ENCODE data around the gene SLC6A5. TPM values are rescaled to one million over a fixed set of nuclear protein-coding genes. Genes with fewer than 3 reads are reported as not detected.
"Not testable (repeated sequence)": the region's sequence is repeated elsewhere in the genome, so short reads cannot be mapped to it uniquely, and the experiment has no call there.

Gene SLC6A5
- total RNA-seq, 1 donor from 2014 or later: not detected

- Histone ChIP-seq H3K4me3 (no peak overlapping the region), H3K27me3 (no peaks in the 10 kb centered on the region), H3K27ac (no peak overlapping the region), H3K9me3 (no peaks in the 10 kb centered on the region), H3K4me1 (no peaks in the 10 kb centered on the region), H3K36me3 (no peaks in the 10 kb centered on the region)
- TF ChIP-seq CTCF (IDR thresholded peaks at IDR 0.05): no peak
- no peak for TF ChIP-seq POLR2AphosphoS5 (IDR thresholded peaks at IDR 0.05; ENCODE audit: insufficient read depth in 1 of 2, low read depth in 1 of 2)
- no peak for TF ChIP-seq POLR2A (IDR thresholded peaks at IDR 0.05)
- DNase-seq (ENCODE audit: extremely low spot score in 2 of 2): no peak
- intact Hi-C loops (cut with DNase I): no loop called here
Observed at GRCh38 chr11:20566591-20567434, 32.6 kb upstream of the SLC6A5 start.

GRCh38 chr11:20579725-20580124, 19.7 kb upstream of the SLC6A5 start:
- H3K9me3 ChIP-seq; intact Hi-C loops (cut with DNase I); H3K27me3 ChIP-seq: not testable (repeated sequence)

GRCh38 chr11:20583201-20583600, 16.2 kb upstream of the SLC6A5 start:
- no peak overlapping the region for H3K4me3 ChIP-seq
- H3K4me1 ChIP-seq: no peaks in the 10 kb centered on the region
- DNase-seq (ENCODE audit: extremely low spot score in 2 of 2): no peak
- H3K36me3 ChIP-seq: no peaks in the 10 kb centered on the region
- intact Hi-C loops (cut with DNase I): no loop called here
- TF ChIP-seq CTCF (IDR thresholded peaks at IDR 0.05) (no peak), POLR2A (IDR thresholded peaks at IDR 0.05) (no peak), POLR2AphosphoS5 (IDR thresholded peaks at IDR 0.05; ENCODE audit: insufficient read depth in 1 of 2, low read depth in 1 of 2) (no peak)
- H3K9me3 ChIP-seq: no peaks in the 10 kb centered on the region
- no peaks in the 10 kb centered on the region for H3K27me3 ChIP-seq
- no peak overlapping the region for H3K27ac ChIP-seq

More at GRCh38 chr11:20579725-20580124, 19.7 kb upstream of the SLC6A5 start:
- not testable (repeated sequence) for H3K4me1 ChIP-seq; H3K4me3 ChIP-seq; DNase-seq (ENCODE audit: extremely low spot score in 2 of 2); H3K27ac ChIP-seq; H3K36me3 ChIP-seq

GRCh38 chr11:20584093-20584774, 15.2 kb upstream of the SLC6A5 start:
- H3K4me3 ChIP-seq: no peak overlapping the region
- DNase-seq (ENCODE audit: extremely low spot score in 2 of 2): no peak
- H3K27ac ChIP-seq: no peak overlapping the region
- intact Hi-C loops (cut with DNase I): no loop called here
- H3K4me1 ChIP-seq: no peaks in the 10 kb centered on the region
- H3K9me3 ChIP-seq: no peaks in the 10 kb centered on the region
- TF ChIP-seq CTCF (IDR thresholded peaks at IDR 0.05) (no peak), POLR2A (IDR thresholded peaks at IDR 0.05) (no peak), POLR2AphosphoS5 (IDR thresholded peaks at IDR 0.05; ENCODE audit: insufficient read depth in 1 of 2, low read depth in 1 of 2) (no peak)
- H3K27me3 ChIP-seq: no peaks in the 10 kb centered on the region
- H3K36me3 ChIP-seq: no peaks in the 10 kb centered on the region

GRCh38 chr11:20589796-20590195, 9.6 kb upstream of the SLC6A5 start:
- H3K4me1 ChIP-seq: no peaks in the 10 kb centered on the region
- no peak overlapping the region for H3K4me3 ChIP-seq
- H3K27me3 ChIP-seq: no peaks in the 10 kb centered on the region
- intact Hi-C loops (cut with DNase I): no loop called here
- no peaks in the 10 kb centered on the region for H3K36me3 ChIP-seq
- TF ChIP-seq CTCF (IDR thresholded peaks at IDR 0.05): no peak
- no peak for TF ChIP-seq POLR2AphosphoS5 (IDR thresholded peaks at IDR 0.05; ENCODE audit: insufficient read depth in 1 of 2, low read depth in 1 of 2)
- no peak for TF ChIP-seq POLR2A (IDR thresholded peaks at IDR 0.05)
- no peak overlapping the region for H3K27ac ChIP-seq
- no peak for DNase-seq (ENCODE audit: extremely low spot score in 2 of 2)
- no peaks in the 10 kb centered on the region for H3K9me3 ChIP-seq

Data from vagina (tissue), 2 donors.